Measurements from ENCODE around the gene MRPL37. TPM values are rescaled to one million over a fixed set of nuclear protein-coding genes. Genes with fewer than 3 reads are reported as not detected.

MRPL37 gene
- total and polyA plus RNA-seq, 2 of the 4 experiments (the other 2 are of a cell fraction) = 42.8 to 132 TPM

GRCh38 chr1:54158071-54158470 is 41.9 kb upstream of the MRPL37 start:
- Histone ChIP-seq H2AK5ac (ENCODE audit: low read depth, low read length) (no peak overlapping the region), H3K27me3 (ENCODE audit: control insufficient read depth, insufficient read depth, low read length) (peaks cover 7% of the 10 kb centered on the region; the same call in 1 of the 2 replicates), H4K91ac (ENCODE audit: insufficient read depth, low read depth, low read length) (no peak overlapping the region), H3K56ac (ENCODE audit: extremely low read depth, insufficient read depth, low read length) (no peak overlapping the region), H3K4me2 (ENCODE audit: low read depth, low read length) (no peak overlapping the region), H3K9me1 (ENCODE audit: insufficient read depth, low read length) (peaks cover 12% of the 10 kb centered on the region; the same call in 1 of the 2 replicates), H2BK20ac (ENCODE audit: low read depth, low read length) (no peak overlapping the region), H3K14ac (replicated peaks; ENCODE audit: low read depth, low read length) (no peak overlapping the region), H2BK120ac (ENCODE audit: low read depth, low read length) (no peak overlapping the region), H3K9ac (ENCODE audit: low read depth, low read length) (no peak overlapping the region), H3K36me3 (ENCODE audit: control insufficient read depth, insufficient read depth, low read length) (no peaks in the 10 kb centered on the region), H4K20me1 (ENCODE audit: insufficient read depth, low read length) (no peaks in the 10 kb centered on the region), H3K18ac (ENCODE audit: low read depth, low read length) (no peak overlapping the region), H4K8ac (ENCODE audit: low read depth in 2 of 2, low read length in 2 of 2) (no peak overlapping the region), H2AFZ (replicated peaks; ENCODE audit: low read length, poor library complexity) (no peak overlapping the region), H4K5ac (ENCODE audit: low read depth, low read length) (no peak overlapping the region), H2BK5ac (ENCODE audit: low read depth, low read length, poor library complexity, severe bottlenecking) (no peak overlapping the region), H3K4me1 (ENCODE audit: control insufficient read depth, insufficient read depth, low read length) (peaks cover 6% of the 10 kb centered on the region), H3K23ac (ENCODE audit: low read depth, low read length) (no peak overlapping the region), H3K79me1 (ENCODE audit: low read depth in 1 of 2, low read length in 2 of 2) (no peaks in the 10 kb centered on the region), H3K4ac (ENCODE audit: low read depth, low read length) (no peak overlapping the region), H2AK9ac (replicated peaks; ENCODE audit: low read depth, low read length, poor library complexity) (no peak overlapping the region), H3K9me3 (ENCODE audit: control insufficient read depth, insufficient read depth, low read length) (no peaks in the 10 kb centered on the region), H3K4me3 (ENCODE audit: insufficient read depth, low read depth, low read length) (no peak overlapping the region), H2BK15ac (ENCODE audit: low read depth, low read length) (no peak overlapping the region), H3K27ac (ENCODE audit: insufficient read depth, low read length) (no peak overlapping the region)
- TF ChIP-seq RFX5 (IDR thresholded peaks at IDR 0.05; ENCODE audit: low read depth, low read length) = no peak
- TF ChIP-seq MAZ (IDR thresholded peaks at IDR 0.05; ENCODE audit: borderline replicate concordance, low read depth, low read length) = no peak
- no peak for TF ChIP-seq FOS (IDR thresholded peaks at IDR 0.05; ENCODE audit: low read depth, low read length)
- no peak for TF ChIP-seq NFE2L2 (IDR thresholded peaks at IDR 0.05; ENCODE audit: low read depth, low read length)
- TF ChIP-seq CTCF (conservative IDR thresholded peaks at IDR 0.05; ENCODE audit: low read depth, low read length) = no peak
- TF ChIP-seq MXI1 (IDR thresholded peaks at IDR 0.05; ENCODE audit: borderline replicate concordance, low read depth, low read length) = no peak
- TF ChIP-seq CEBPB (IDR thresholded peaks at IDR 0.05; ENCODE audit: low read depth, low read length) = no peak
- TF ChIP-seq BHLHE40 (IDR thresholded peaks at IDR 0.05; ENCODE audit: low read depth, low read length) = no peak
- TF ChIP-seq ELK1 (IDR thresholded peaks at IDR 0.05; ENCODE audit: borderline replicate concordance, low read depth, low read length) = no peak
- TF ChIP-seq MAFK (IDR thresholded peaks at IDR 0.05; ENCODE audit: low read depth, low read length) = no peak
- no peak for TF ChIP-seq RAD21 (IDR thresholded peaks at IDR 0.05; ENCODE audit: low read length)
- no peak for TF ChIP-seq POLR2A (IDR thresholded peaks at IDR 0.05; ENCODE audit: low read depth, low read length)
- no peak for TF ChIP-seq SMC3 (IDR thresholded peaks at IDR 0.05; ENCODE audit: low read depth, low read length)
- no peak for TF ChIP-seq USF2 (IDR thresholded peaks at IDR 0.05; ENCODE audit: low read depth, low read length)
- no peak for TF ChIP-seq RCOR1 (IDR thresholded peaks at IDR 0.05; ENCODE audit: insufficient replicate concordance, low read length)
- POLR2A ChIA-PET (ENCODE audit: unreplicated experiment) = no interaction called here
- no TSS peak for BruUV-seq (replicated peaks)
- 67% methylated on average over 1 of the region's 3 CpGs; no CpG with 5 or more reads in 1 of the 2 experiments for WGBS, 2 experiments (ENCODE audit: extremely low coverage in 2 of 2, insufficient read length in 1 of 2)
- CTCF ChIA-PET = no interaction called here
- in situ Hi-C loops (cut with MboI; ENCODE audit: low sequenced_read_pairs) = no loop called here
- dilution Hi-C loops (cut with HindIII; ENCODE audit: low sequenced_read_pairs, unreplicated experiment) = no loop called here
- intact Hi-C loops (cut with micrococcal nuclease) = no loop called here
- ATAC-seq (ENCODE audit: low read depth) = no peak
- DNase-seq = no peak

All from IMR-90 (cell line).